ENCODE data around the gene GPHN. TPM values are rescaled to one million over a fixed set of nuclear protein-coding genes. Genes with fewer than 3 reads are reported as not detected.
"Not testable (repeated sequence)": the region's sequence is repeated elsewhere in the genome, so short reads cannot be mapped to it uniquely, and the experiment has no call there.

GPHN gene
- total RNA-seq, 1 experiment from 2014 or later, result 13.4 TPM

- DNase-seq (ENCODE audit: low read depth), result no peak
Observed at GRCh38 chr14:66758031-66758613, 250.2 kb downstream of the GPHN start.

GRCh38 chr14:66772146-66772545 is 264.2 kb downstream of the GPHN start:
- DNase-seq (ENCODE audit: low read depth), result no peak

GRCh38 chr14:66782853-66783252 is 274.9 kb downstream of the GPHN start:
- DNase-seq (ENCODE audit: low read depth), result no peak

GRCh38 chr14:66790101-66790500 is 282.2 kb downstream of the GPHN start:
- no peak for DNase-seq (ENCODE audit: low read depth)

- no peak for DNase-seq (ENCODE audit: low read depth)
Observed at GRCh38 chr14:66802962-66803361, 295.0 kb downstream of the GPHN start.

- DNase-seq (ENCODE audit: low read depth), result no peak
Observed at GRCh38 chr14:66804141-66804540, 296.2 kb downstream of the GPHN start.

GRCh38 chr14:66813636-66814035 is 305.7 kb downstream of the GPHN start:
- no peak for DNase-seq (ENCODE audit: low read depth)

- DNase-seq (ENCODE audit: low read depth), result no peak
Observed at GRCh38 chr14:66815687-66816086, 307.7 kb downstream of the GPHN start.

GRCh38 chr14:66824251-66824650 is 316.3 kb downstream of the GPHN start:
- DNase-seq (ENCODE audit: low read depth), result no peak

- DNase-seq (ENCODE audit: low read depth), result no peak
Observed at GRCh38 chr14:66827182-66827581, 319.2 kb downstream of the GPHN start.

GRCh38 chr14:66831173-66831572 is 323.2 kb downstream of the GPHN start:
- DNase-seq (ENCODE audit: low read depth), result no peak

GRCh38 chr14:66833816-66834215 is 325.9 kb downstream of the GPHN start:
- DNase-seq (ENCODE audit: low read depth), result no peak

GRCh38 chr14:66837436-66837835 is 329.5 kb downstream of the GPHN start:
- DNase-seq (ENCODE audit: low read depth), result not testable (repeated sequence)

- no peak for DNase-seq (ENCODE audit: low read depth)
Observed at GRCh38 chr14:66842911-66843512, 335.1 kb downstream of the GPHN start.

GRCh38 chr14:66850258-66850888 is 342.4 kb downstream of the GPHN start:
- no peak for DNase-seq (ENCODE audit: low read depth)

- DNase-seq (ENCODE audit: low read depth), result no peak
Observed at GRCh38 chr14:66853311-66853710, 345.4 kb downstream of the GPHN start.

- no peak for DNase-seq (ENCODE audit: low read depth)
Observed at GRCh38 chr14:66857867-66858266, 349.9 kb downstream of the GPHN start.

- DNase-seq (ENCODE audit: low read depth), result no peak
Observed at GRCh38 chr14:66859063-66859671, 351.2 kb downstream of the GPHN start.

- DNase-seq (ENCODE audit: low read depth), result no peak
Observed at GRCh38 chr14:66881596-66881995, 373.6 kb downstream of the GPHN start.

- DNase-seq (ENCODE audit: low read depth), result no peak
Observed at GRCh38 chr14:66884149-66884548, 376.2 kb downstream of the GPHN start.

- no peak for DNase-seq (ENCODE audit: low read depth)
Observed at GRCh38 chr14:66900719-66901118, 392.8 kb downstream of the GPHN start.

GRCh38 chr14:66910311-66910840 is 402.4 kb downstream of the GPHN start:
- no peak for DNase-seq (ENCODE audit: low read depth)

Measured in HT1080 (cell line).